Calu3 (cell line): ENCODE data around the gene HK1. TPM values are rescaled to one million over a fixed set of nuclear protein-coding genes. Genes with fewer than 3 reads are reported as not detected.

Source experiments
- BruUV-seq: library from RNA; stranded (reverse); fragments of 400-500 nt; replicated peaks from 2 replicates; lab custom pipeline; 2021; lab: Mats Ljungman, UMichigan
- CTCF ChIA-PET: fragments of 300-600 bp; sonication (Branson Sonifier 250); formaldehyde crosslinking; loops from one replicate; lab custom pipeline; 2022; ENCODE audit warnings: antibody characterized with exemption; lab: Charles Lee
- DNase-seq: peaks from one replicate; pipeline ENCODE4 v3.0.0; 2022
- H3K27ac Mint-ChIP-seq: one replicate; pipeline ENCODE4 v1.8.0; 2022; ENCODE audit warnings: mixed read lengths; ENCODE audit not compliant: unreplicated experiment
- H3K27me3 Mint-ChIP-seq: one replicate; pipeline ENCODE4 v1.8.0; 2022; ENCODE audit warnings: mixed read lengths; ENCODE audit not compliant: unreplicated experiment
- H3K36me3 Mint-ChIP-seq: one replicate; pipeline ENCODE4 v1.8.0; 2022; ENCODE audit warnings: mild to moderate bottlenecking, moderate library complexity, mixed read lengths; ENCODE audit not compliant: insufficient read depth, unreplicated experiment
- H3K4me1 Mint-ChIP-seq: one replicate; pipeline ENCODE4 v1.8.0; 2022; ENCODE audit warnings: mild to moderate bottlenecking, low read depth, mixed read lengths; ENCODE audit not compliant: unreplicated experiment
- H3K4me3 Mint-ChIP-seq: one replicate; pipeline ENCODE4 v1.8.0; 2022; ENCODE audit warnings: mild to moderate bottlenecking, low read depth, moderate library complexity, mixed read lengths; ENCODE audit not compliant: unreplicated experiment
- H3K9me3 Mint-ChIP-seq: one replicate; pipeline ENCODE4 v1.8.0; 2022; ENCODE audit warnings: low read depth, mixed read lengths; ENCODE audit not compliant: unreplicated experiment
- intact Hi-C: fragments of 100-400 bp; cut with micrococcal nuclease; formaldehyde crosslinking; loops from one replicate; pipeline ENCODE4 v1.10.0; 2022; ENCODE audit not compliant: unreplicated experiment
- total RNA-seq: library from RNA; stranded (reverse); gene quantifications from 2 replicates; pipeline ENCODE4 v1.2.3, GENCODE V29; 2022
- TF ChIP-seq, protein P1 (sequence below): fragments of 200-600 bp; IDR thresholded peaks from one replicate; pipeline ENCODE4 v1.8.0; 2022; ENCODE audit warnings: antibody characterized with exemption; ENCODE audit not compliant: unreplicated experiment

Gene HK1
- total RNA-seq, 1 experiment from 2014 or later, result 58.8 TPM

DNA sequence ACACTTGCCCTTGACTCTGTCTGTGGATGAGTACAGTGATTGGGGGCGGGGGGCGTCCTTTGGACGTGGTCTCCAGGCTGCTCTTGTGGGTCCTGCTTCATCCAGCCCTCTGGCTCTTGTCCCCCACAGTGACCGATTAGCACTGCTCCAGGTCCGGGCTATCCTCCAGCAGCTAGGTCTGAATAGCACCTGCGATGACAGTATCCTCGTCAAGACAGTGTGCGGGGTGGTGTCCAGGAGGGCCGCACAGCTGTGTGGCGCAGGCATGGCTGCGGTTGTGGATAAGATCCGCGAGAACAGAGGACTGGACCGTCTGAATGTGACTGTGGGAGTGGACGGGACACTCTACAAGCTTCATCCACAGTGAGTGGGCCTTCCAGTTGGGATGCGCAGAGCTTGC is 120.2 kb downstream of the HK1 start:
- no peak overlapping the region for H3K27ac Mint-ChIP-seq
- no TSS peak for BruUV-seq
- DNase-seq, result no peak
- H3K4me1 Mint-ChIP-seq, result no peaks in the 10 kb centered on the region
- TF ChIP-seq, protein P1, sequence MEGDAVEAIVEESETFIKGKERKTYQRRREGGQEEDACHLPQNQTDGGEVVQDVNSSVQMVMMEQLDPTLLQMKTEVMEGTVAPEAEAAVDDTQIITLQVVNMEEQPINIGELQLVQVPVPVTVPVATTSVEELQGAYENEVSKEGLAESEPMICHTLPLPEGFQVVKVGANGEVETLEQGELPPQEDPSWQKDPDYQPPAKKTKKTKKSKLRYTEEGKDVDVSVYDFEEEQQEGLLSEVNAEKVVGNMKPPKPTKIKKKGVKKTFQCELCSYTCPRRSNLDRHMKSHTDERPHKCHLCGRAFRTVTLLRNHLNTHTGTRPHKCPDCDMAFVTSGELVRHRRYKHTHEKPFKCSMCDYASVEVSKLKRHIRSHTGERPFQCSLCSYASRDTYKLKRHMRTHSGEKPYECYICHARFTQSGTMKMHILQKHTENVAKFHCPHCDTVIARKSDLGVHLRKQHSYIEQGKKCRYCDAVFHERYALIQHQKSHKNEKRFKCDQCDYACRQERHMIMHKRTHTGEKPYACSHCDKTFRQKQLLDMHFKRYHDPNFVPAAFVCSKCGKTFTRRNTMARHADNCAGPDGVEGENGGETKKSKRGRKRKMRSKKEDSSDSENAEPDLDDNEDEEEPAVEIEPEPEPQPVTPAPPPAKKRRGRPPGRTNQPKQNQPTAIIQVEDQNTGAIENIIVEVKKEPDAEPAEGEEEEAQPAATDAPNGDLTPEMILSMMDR, result no peak
- intact Hi-C loops, result loop anchor here (10.0 kb wide), 1 partner anchor 134 kb away; no protein-coding TSS in a partner anchor
- peaks cover 41% of the 10 kb centered on the region for H3K36me3 Mint-ChIP-seq
- CTCF ChIA-PET, result interaction anchor here (0.9 kb wide), 1 partner anchor 10 kb away, joined by 4 read pairs; no protein-coding TSS in a partner anchor
- no peaks in the 10 kb centered on the region for H3K9me3 Mint-ChIP-seq
- H3K4me3 Mint-ChIP-seq, result no peak overlapping the region
- no peaks in the 10 kb centered on the region for H3K27me3 Mint-ChIP-seq

DNA sequence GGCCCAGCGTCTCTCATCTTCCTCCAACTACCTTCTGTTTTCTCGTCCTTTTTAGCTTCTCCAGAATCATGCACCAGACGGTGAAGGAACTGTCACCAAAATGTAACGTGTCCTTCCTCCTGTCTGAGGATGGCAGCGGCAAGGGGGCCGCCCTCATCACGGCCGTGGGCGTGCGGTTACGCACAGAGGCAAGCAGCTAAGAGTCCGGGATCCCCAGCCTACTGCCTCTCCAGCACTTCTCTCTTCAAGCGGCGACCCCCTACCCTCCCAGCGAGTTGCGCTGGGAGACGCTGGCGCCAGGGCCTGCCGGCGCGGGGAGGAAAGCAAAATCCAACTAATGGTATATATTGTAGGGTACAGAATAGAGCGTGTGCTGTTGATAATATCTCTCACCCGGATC is 122.6 kb downstream of the HK1 start:
- TF ChIP-seq, protein P1, result no peak
- CTCF ChIA-PET, result interaction anchor here (0.7 kb wide), 1 partner anchor 23 kb away, joined by 3 read pairs; no protein-coding TSS in a partner anchor
- intact Hi-C loops, result no loop called here
- Mint-ChIP-seq H3K4me1 (no peaks in the 10 kb centered on the region), H3K36me3 (peaks cover 31% of the 10 kb centered on the region), H3K4me3 (no peak overlapping the region), H3K27ac (no peak overlapping the region), H3K27me3 (no peaks in the 10 kb centered on the region), H3K9me3 (no peaks in the 10 kb centered on the region)
- no TSS peak for BruUV-seq
- DNase-seq, result no peak

DNA sequence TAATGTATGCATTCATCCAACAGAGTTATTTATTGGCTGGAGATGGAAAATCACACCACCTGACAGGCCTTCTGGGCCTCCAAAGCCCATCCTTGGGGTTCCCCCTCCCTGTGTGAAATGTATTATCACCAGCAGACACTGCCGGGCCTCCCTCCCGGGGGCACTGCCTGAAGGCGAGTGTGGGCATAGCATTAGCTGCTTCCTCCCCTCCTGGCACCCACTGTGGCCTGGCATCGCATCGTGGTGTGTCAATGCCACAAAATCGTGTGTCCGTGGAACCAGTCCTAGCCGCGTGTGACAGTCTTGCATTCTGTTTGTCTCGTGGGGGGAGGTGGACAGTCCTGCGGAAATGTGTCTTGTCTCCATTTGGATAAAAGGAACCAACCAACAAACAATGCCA is 123.1 kb downstream of the HK1 start:
- TF ChIP-seq, protein P1, result no peak
- BruUV-seq, result TSS peak; percentile 81
- peaks cover 4% of the 10 kb centered on the region for H3K4me1 Mint-ChIP-seq

DNA sequence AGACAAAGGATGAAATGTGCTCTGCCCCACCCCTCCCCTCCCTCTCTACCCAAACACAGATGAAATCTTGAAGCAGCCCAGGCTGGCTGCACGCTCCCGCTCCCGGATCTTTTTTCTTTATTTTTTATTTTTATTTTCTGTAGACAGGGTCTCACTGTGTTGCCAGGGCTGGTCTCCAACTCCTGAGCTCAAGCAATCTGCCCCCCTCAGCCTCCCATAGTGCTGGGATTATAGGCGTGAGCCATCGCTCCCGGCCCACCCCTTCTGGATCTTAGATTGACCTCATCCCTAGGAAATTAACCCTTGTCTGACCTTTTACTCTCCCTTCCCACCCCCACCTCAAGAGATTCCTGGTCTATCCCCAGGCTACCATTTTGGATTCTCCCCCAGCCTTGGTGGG is 124.1 kb downstream of the HK1 start:
- TF ChIP-seq, protein P1, result no peak
- BruUV-seq, result no TSS peak
- no peak for DNase-seq
- Mint-ChIP-seq H3K27ac (no peak overlapping the region), H3K36me3 (peaks cover 38% of the 10 kb centered on the region), H3K27me3 (no peaks in the 10 kb centered on the region), H3K9me3 (no peaks in the 10 kb centered on the region), H3K4me3 (no peak overlapping the region), H3K4me1 (peaks cover 7% of the 10 kb centered on the region)
- intact Hi-C loops, result no loop called here
- CTCF ChIA-PET, result no interaction called here

More for the DNA sequence above, 123.1 kb downstream of the HK1 start:
- no peak overlapping the region for H3K4me3 Mint-ChIP-seq
- DNase-seq, result no peak
- no peak overlapping the region for H3K27ac Mint-ChIP-seq
- peaks cover 36% of the 10 kb centered on the region for H3K36me3 Mint-ChIP-seq
- intact Hi-C loops, result no loop called here
- CTCF ChIA-PET, result no interaction called here
- H3K27me3 Mint-ChIP-seq, result no peaks in the 10 kb centered on the region
- H3K9me3 Mint-ChIP-seq, result no peaks in the 10 kb centered on the region
